Activated CD4-positive, CD25-positive, alpha-beta regulatory T cell treated with anti-CD3 and anti-CD28 coated beads, Interleukin-2, amount 50 U/mL, for 16 hours (primary cell): ENCODE measurements around the gene ADAP1.
A peak's percentile ranks its signal among the peaks of the same experiment; 100 is the strongest.
"Not testable (repeated sequence)": the region's sequence is repeated elsewhere in the genome, so short reads cannot be mapped to it uniquely, and the experiment has no call there.

Source experiments
- DNase-seq: peaks from one replicate; pipeline ENCODE4 v3.0.0-alpha.2; 2020; ENCODE audit warnings: low read depth, low spot score

Gene ADAP1

DNA sequence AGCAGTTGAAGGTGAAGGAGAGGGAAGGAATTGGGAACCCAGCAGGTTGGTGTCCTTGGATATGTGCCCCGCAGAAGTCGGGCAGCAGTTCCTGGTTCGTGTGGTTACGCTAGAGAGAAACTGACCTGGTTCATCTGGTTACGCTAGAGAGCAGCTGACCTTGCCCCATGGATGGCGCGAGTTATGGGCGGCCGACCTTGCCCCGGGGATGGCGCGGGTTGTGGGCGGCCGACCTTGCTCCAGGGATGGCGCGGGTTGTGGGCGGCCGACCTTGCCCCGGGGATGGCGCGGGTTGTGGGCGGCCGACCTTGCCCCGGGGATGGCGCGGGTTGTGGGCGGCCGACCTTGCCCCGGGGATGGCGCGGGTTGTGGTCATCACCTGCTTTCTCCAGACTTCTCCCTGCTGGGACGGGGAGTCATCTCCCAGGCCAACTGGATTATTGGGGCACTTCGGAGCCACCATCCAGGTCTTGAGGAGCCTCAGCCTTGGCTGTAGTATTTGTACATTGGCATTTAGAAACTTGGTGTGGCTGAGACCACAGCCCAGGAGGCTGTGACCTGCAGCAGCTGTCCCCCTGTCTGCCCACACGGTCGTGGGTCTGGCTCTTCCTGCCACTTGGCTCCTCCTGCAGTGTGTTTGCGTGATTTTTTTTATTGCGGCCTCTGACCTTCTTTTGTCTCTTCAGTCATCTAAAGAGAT is 72.0 kb downstream of the ADAP1 start:
- no peak for DNase-seq

DNA sequence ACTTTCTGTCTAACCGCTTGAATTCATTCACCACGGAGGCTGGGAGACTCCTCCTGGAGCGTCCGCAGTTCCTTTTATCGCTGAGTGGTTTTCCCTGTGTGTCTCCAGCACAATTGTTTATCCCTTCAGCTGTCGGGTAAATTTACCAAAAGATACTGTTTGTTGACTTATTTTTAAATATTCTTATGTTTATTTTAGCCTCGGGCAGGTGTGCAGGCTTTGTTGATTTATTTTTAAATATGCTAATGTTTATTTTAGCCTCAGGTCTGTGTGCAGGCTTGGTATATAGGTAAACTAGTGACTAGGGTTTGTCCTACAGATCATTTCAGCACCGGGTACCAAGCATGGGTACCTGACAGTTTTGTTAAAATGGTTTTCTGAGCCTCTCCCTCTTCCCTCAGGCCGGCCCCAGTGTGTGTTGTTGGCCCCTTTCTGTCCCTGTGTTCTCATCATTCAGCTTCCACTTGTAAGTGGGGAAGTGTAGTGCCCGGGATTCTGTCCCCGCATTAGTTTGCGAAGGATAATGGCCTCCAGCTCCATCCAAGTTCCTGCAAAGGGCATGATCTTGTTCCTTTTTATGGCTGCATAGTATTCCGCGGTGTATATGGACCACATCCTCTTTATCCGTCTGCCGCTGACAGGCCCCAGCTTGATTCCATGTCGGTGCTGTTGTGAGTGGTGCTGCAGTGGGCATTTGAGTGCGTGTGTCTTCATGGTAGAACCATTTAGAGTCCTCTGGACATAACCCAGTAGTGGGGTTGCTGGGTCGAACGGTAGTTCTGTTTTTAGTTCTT is 72.8 kb downstream of the ADAP1 start:
- no peak for DNase-seq

DNA sequence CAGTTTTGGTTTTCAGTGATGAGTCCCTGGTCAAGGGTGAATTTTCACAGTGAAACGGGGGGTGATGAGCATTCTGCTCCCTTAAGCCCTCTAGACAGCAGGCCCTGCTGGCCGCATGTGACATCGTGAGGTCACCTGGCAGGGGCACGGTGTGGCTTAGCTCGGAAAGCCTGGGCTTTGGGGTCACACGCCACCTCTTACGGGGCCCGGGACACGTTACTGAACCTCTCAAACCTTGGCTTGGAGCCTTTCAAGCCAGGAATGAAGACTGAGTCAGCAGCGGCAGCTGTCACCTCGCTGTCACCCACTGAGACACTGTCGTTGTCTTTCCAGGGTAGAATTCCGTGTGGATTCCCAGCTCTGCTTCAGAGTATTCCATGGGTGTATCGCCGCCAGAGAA is 74.0 kb downstream of the ADAP1 start:
- no peak for DNase-seq

DNA sequence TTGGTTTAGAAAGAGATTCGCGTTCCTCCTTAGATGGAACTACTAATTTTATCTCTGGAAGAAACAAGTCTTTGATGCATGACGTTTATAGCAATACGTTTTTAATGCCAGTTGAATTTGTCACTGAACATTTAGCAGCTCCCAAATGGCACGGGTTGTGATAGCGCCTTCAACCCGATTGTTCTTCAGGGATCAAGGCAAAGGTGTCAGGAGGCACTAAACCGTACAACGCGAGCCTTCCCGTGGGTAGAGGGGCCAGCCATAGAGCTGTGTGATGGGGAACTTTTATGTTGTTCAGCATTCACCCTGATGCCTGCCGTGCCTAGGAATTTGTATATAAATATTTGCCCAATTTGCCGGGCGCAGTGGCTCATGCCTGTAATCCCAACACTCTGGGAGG is 74.8 kb downstream of the ADAP1 start:
- DNase-seq = no peak

DNA sequence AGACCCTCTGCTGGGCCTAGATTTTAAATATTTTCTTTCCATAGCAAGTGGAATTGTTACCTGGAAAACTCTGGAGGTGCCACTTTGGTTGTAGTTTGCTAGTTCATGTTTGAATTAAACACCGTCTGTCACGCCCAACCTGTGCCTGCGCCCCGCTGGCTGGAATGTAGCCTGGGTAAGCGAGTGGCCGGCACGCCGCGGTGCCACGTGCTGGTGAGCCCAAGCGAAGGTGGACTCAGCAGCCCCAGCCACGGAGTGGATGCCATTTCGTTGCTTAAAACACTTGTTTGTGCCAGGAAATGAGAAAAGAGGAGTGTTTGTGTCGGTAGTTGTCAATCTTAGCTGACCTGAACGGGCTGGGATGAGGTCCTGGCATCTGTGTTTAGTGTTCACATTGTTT is 75.4 kb downstream of the ADAP1 start:
- DNase-seq = no peak

DNA sequence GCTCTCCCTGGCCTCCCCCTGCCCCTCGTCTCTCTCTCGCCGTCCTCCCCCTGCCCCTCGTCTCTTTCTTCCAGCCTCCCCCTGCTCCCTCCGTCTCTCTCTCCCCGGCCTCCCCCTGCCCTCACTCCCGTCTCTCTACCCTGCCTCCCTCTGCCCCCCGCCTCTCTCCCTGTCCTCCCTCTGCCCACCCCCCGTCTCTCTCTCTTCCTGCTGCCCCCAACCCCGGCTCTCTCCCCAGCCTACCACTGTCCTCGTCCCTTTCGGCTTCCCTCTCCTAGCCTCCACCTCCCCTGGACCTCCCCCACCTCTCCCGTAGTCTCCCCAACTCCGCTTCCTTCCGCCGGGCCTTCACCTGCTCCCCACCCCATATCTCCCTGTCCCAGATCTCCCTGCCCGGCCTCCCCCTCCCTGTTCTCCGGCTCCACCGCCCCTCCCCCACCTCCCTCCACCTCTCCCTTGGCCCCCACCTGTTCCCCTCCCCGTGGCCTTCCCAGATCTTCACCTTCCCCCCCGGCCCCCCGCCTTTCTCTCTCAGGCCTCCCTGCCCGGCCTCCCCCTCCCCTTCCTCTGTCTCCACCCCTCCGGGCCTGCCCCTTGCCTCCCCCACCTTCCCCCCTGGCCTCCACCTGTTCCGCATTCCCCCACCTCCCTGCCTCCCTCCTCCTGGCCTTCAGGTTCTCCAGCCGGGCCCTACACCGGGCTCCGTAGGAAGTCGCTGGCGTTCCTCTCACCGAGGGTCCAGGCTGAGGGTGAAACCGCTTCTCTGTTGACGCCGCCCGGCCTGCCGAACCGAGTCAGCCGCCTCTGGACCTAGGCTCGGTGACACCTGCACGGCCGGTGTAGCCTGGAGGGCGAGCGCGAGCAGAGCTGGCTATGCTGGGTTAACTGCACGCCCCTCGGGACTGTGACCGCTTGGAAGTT is 76.9 kb downstream of the ADAP1 start:
- no peak for DNase-seq

DNA sequence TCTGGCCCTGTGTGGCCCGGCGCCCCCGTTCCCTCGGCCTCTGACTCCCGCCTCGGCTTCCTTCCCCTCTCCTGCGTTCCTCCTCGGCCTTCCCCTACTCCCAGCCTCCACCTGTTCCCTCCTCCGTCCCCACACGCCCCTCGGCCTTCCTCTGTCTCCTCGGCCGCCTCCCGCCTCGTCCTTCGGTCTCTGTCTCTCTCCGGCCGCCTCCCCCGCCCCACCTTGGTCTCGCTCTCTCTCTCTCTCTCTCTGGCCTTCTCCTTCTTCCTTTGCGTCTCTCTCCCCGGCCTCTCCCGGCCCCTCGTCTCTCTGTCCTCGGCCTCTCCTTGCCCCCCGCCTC is 77.5 kb downstream of the ADAP1 start:
- DNase-seq = no peak

DNA sequence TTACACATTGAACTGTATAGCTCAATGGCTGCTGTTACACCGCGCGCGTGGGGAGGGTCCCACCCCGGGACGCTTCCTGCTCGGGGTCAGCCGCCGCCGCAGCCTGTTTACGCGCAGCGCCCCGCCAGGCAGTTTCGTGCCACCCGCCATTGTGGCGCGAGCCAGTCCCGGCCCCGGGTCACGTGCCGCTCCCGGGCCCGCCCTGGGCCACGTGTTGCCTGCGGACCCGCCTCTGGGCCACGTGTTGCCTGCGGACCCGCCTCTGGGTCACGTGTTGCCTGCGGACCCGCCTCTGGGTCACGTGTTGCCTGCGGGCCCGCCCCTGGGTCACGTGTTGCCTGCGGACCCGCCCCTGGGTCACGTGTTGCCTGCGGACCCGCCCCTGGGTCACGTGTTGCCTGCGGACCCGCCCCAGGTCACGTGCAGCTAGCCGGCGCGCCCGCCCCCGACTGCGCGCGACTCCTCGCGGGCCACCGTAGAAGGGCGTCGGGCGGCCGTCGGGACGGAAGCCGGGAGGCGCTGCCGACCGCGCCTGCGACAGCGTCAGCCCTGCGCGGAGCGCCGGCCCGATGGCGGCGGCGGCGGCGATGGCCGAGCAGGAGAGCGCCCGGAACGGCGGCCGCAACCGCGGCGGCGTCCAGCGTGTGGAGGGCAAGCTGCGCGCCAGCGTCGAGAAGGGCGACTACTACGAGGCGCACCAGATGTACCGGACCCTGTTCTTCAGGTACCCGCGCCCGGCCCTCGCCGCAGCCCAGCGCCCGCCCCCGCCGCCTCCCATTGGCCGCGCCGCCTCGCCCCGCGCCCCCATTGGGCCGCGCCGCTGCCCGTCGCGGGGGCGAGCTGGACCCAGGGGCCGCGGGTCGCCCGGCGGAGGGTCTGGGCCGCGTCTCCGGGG is 78.2 kb downstream of the ADAP1 start, which contains the start of gene GET4:
Gene GET4, plus strand, starts transcription at position 478 of the 895 bp plus-strand sequence. Its CDS starts 92 bp downstream, at position 570.
- DNase-seq = peak; percentile 93

DNA sequence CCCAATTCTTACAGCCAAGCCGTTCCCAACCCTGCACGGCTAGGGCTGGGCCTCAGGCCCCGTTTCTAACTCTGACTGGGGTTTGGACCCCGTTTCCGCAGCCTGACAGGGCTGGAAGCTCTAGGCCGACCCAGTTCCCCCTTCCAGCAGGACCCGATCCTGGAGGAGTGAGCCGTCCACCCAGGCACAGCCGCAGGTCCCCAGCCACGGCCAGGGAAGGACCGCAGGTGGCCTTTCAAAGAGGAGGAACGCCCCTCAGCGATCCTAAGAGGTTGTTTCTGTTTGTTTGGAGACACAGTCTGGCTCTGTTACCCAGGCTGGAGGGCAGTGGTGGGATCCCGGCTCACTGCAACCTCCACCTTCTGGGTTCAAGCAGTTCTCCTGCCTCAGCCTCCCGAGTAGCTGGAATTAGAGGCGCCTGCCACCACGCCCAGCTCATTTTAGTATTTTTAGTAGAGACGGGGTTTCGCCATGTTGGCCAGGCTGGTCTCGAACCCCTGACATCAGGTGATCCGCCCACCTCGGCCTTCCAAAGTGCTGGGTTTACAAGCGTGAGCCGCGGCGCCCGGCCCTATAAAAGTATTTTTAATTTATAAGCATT is 78.9 kb downstream of the ADAP1 start:
- DNase-seq = no peak

DNA sequence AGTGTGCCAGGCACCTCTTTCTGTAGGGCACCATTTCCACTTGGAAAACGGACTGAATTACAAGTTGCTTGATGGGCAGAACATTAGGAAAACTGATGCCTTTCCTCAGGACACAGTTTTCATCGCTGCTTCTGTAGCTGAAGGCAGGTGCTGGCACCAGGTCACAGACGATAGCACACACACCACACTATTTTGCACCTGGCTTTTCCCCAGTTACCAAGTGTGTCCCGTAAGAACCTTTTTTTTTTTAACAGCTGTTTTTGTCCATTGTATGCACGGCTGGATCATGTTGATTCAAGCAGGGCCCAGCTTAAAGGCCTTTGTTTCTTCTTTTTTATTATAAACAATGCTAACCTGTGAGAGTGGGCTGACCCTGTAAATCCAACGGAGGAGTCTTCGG is 79.4 kb downstream of the ADAP1 start:
- DNase-seq = no peak

DNA sequence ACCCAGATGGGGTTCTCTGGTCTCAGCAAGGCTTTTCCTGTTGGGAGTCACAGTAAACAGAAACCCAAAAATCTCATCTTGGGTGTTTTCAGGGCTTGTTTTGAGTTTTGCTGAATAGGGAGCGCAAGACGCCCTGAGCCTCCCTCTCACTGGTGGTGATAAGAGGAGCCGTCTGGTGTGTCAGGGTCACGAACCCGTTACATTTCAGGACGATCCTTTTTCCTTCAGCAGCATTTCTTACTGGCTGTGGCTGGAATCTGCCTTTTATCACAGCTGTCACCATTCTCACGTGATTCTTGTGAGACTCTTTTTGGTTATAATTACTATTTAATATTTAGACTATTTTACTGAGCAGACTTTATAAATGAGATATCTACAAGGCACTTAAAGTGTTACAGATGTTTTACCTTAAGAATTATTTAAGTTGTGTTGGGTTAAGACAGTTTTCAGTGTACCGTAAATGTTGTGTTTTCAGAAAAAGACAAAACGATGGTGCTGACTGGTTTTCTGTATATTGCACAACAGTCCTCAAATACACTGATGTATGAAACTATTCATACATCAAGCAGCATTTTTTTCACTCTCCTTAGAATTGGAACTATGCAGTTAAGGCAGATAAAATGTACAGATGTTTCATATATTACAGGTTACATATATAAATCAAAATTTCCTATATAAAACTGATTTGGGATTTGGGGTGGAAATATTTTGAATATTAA is 80.3 kb downstream of the ADAP1 start:
- no peak for DNase-seq

DNA sequence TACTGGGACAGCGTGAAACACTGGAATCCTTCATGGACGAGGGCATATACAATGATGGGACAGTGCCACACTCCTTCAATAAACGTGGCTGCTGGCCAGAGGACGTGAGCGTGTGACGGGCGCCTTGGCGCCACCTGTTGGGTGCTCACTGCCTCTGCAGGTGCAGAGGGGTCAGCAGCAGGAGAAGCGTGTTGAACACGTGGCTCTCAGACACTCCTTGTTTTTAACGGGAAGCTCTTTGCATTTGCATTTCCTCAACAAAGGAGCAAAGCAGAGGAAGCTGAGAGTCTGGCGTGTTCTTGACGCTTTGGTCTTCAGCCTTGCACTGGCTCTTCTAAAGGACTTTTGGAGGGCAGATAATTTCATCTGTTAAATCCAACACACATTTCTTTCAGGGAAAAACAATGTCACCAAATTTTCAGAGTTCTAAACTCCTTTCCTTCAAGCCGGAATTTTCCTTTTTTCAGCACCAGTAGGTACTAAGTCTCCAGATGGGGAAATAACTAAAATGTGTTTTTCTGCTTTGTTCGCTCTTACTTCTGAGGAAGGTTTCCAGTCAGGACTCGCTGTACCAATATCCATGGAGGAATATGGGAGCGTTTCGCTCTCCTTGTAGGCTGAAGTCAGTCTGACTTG is 81.0 kb downstream of the ADAP1 start:
- peak; percentile 21 for DNase-seq

DNA sequence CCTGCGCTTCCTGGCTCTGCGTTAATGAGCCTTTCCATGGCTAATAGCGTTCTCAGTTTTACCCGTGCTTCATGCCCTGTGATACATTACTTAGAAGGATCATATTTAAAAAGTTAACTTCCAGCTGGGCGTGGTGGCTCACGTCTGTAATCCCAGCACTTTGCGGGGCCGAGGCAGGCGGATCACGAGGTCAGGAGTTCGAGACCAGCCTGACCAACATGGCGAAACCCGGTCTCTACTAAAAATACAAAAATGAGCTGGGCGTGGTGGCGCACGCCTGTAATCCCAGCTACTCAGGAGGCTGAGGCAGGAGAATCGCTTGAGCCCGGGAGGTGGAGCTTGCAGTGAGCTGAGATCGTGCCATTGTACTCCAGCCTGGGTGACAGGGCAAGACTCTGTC is 81.8 kb downstream of the ADAP1 start:
- DNase-seq = not testable (repeated sequence)

DNA sequence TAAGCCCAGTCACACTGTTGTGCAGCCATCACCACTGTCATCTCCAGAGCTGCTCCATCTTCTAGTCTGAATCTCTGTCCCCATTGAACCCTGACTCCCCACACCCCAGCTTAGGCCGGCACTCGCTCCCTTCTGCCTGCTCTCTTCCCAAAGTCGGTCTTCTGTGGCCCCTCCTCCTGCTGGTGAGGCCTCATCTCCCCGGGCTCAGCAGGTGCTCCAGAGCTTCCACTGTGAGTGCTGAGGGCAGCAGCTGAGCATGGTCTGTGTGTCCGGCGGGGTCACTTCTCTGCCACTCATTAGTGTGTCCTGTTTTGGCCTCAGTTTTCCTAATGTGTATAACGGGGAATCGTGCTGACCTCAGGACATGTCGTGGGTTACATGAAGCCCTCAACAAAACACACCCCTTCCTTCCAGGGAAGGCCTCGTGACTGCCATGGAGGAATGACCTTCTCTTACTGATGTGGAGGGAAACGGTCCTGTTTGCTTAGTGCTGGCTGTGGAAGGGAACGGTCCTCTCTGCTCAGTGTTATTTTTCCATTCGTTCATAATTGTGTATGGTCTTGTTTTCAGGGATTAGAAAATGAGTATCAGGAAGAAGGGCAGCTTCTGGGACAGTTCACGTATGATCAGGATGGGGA is 82.5 kb downstream of the ADAP1 start:
- DNase-seq = no peak

DNA sequence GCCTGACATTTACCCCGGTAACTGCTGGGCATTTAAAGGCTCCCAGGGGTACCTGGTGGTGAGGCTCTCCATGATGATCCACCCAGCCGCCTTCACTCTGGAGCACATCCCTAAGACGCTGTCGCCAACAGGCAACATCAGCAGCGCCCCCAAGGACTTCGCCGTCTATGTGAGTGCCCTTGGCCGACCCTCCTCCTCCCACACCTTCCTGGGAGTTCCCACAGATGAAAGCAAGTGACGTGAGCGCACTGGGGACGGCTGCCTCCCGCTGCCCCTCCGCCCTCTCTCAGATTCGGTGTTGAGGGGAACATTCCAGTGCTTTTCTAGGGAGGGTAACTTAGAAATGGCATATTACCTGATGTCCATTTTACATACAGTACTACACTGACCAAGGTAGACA is 85.1 kb downstream of the ADAP1 start:
- DNase-seq = no peak

DNA sequence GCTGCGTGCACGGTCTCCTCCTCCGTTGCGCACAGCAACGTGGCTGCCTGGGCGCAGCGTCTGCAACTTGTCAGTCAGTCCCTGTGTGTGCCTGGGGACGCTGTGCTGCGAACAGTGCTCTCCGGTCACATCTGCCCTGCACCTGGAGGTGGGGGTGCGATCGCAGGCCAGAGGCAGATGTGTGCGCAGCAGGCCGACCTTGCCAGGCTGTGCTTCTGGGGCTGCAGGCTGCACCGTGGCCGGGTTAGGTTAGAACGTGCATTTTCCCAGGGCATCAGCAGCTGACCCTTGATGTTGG is 86.3 kb downstream of the ADAP1 start:
- DNase-seq = no peak

DNA sequence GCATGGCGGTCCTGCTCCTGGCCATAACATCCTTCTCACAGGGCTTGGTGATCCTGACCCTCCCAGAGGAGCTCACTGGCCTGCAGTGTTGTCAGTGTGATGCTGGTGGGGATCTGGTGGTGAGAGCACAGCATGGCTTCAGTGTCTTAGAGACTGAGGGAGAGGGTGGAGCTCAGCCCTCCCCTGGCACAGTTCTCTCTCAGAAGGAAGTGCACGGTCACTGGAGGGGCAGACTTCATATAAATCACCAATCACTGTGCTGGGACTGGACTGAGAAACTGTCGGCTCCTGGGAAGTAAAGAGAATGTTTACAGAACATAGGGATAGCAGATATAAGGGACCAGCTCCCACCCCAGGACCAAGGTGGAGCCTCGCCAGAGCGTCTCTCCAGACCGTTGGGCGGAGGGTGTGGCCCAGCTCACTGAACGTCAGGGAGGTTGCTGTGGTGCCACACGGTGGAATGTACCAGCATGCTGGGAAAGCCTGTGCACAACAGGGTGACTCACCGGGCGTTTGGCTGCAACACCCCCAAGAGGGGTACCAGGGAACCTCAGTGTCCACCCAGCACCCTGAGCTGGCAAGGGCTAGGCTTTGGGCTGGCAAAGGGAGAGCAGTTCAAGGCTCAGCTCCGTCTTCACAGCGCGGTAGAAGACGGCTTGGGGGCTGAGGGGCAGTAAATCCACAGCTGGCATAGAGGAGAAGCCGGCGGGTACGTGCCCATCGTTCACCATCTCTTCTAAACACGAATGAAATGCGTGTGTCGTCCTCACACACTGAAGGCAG is 86.9 kb downstream of the ADAP1 start:
- no peak for DNase-seq

DNA sequence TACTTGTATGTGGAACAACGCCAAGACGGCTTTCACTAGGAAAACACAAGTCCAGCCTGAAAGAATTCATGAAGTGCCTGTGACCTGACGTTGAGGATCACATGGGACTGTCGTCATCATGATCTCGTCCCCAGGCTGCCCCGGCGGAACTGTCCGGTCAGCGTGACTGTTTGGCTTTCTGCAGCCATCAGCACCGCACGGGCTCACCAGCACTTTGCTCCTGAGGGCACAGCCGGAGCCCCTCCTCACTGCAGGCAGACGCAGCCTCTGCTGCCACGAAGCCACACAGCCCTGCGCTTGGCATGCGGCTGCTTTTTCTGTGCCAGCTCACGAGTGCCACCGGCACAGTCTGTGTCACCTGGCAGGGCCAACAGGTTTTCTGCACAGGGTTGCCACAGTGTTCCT is 87.5 kb downstream of the ADAP1 start:
- DNase-seq = no peak

DNA sequence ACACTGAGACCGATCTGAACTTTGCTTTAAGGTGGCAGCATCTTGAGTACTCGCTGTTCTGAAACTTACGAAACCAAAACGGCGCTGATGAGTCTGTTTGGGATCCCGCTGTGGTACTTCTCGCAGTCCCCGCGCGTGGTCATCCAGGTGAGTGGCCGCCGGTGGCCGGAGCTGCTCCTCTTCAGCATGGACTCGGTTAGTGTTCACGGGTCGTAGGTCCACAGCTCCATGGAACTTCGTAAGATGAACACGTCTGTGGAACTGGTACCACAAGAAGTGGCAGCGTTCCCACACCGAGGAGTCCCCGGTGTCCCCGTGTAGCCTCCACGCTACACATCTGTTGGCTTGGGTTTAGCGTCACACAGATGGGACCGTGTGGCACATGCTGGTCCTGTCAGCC is 88.6 kb downstream of the ADAP1 start:
- no peak for DNase-seq
